ENCODE data around the gene GLIPR2. TPM values are rescaled to one million over a fixed set of nuclear protein-coding genes. Genes with fewer than 3 reads are reported as not detected.

The GLIPR2 gene
- total RNA-seq, 3 donors from 2014 or later, result 5.3 to 7.6 (median 6.1) TPM

DNA sequence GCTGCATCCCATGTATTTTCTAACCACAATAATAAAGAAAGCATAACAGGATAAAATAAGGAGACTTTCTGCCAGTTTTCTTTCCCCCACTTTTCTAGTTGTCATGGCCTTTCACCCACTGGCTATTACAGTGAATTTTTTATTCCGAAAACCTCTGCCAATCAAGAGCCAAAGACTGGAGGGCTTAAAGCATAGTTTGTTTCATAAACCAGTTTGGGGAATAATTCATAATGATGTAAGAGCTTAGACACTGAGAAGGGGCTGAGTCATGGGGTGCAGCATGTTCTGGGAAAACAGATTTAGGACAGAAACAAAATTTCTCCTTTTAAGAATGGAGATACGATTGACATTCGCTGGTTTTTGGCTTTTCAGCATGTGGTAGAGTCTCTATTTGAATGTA is 4.4 kb upstream of the GLIPR2 start:
- Mint-ChIP-seq H3K9me3 (no peaks in the 10 kb centered on the region), H3K36me3 (ENCODE audit: insufficient read depth) (no peaks in the 10 kb centered on the region), H3K27me3 (ENCODE audit: low read depth) (no peaks in the 10 kb centered on the region), H3K4me1 (ENCODE audit: low read depth) (peaks cover 24% of the 10 kb centered on the region), H3K4me3 (no peak overlapping the region)
- no peak for DNase-seq
- no peak for ATAC-seq

DNA sequence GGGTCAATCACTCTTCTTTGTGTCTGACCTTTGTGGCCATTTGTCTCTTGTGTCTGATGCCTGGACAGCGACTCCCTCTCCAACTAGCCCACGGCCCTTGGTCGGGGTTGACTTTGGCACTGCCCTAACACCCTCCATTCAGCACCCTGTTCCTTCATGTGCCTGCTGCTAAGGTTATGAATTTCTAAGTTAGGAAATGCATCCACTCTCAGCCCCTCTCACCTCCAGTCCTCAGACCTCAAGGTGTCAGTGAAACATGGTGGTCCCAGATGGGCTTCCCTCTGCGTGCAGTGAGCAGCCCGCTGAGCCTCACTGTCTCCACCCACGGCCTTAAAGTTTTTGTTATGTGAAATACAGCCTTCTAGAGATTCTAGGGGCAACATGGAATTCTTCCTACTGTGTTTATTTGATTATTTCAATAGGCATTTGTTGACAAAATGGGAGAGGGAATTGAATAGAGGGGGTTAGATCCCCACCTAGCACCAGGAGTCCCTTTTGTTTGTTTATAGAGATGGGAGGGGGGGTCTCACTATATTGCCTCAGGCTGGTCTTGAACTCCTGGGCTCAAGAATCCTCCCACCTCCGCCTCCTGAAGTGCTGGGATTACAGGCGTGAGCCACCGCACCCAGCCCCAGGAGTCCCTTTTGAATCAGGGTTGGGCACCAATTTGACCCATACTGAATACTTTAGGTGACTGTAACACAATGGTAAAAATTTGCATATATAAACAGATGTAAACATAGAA is 1.6 kb upstream of the GLIPR2 start:
- Mint-ChIP-seq H3K4me1 (ENCODE audit: low read depth) (peaks cover 38% of the 10 kb centered on the region), H3K27me3 (ENCODE audit: low read depth) (no peaks in the 10 kb centered on the region), H3K36me3 (ENCODE audit: insufficient read depth) (no peaks in the 10 kb centered on the region), H3K4me3 (peak overlapping the region; percentile 76), H3K9me3 (no peaks in the 10 kb centered on the region)
- ATAC-seq (no peak), DNase-seq (no peak)

DNA sequence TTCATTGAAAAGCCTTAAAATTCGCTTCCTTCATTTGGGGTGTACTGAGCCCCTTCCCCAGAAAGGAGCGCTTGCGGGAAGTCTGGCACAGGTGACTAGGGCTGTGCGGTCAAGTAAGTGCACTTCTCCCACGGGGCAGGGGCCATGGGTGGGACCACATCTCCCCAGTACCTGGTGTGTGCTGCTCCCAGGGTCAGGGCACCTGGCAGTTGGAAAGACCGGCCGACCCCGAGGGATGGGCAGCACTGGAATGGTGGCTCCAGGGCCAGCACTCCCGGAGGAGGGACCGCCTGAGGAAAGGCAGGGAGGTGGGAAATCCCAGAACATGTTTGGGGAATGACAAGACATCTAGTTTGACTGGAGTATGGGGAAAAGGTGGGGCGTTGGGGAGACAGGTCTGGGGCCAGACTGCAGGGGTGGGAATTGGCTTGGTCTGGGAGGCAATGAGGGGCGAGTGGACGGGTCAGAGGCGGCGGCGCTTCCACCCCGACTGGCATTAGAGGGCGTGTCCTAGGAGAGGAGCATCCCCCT is 727 bp upstream of the GLIPR2 start:
- H3K36me3 Mint-ChIP-seq (ENCODE audit: insufficient read depth), result no peaks in the 10 kb centered on the region
- no peaks in the 10 kb centered on the region for H3K9me3 Mint-ChIP-seq
- DNase-seq (no peak), ATAC-seq (no peak)
- H3K4me1 Mint-ChIP-seq (ENCODE audit: low read depth), result peaks cover 47% of the 10 kb centered on the region
- H3K27me3 Mint-ChIP-seq (ENCODE audit: low read depth), result no peaks in the 10 kb centered on the region
- peak overlapping the region; percentile 76 for H3K4me3 Mint-ChIP-seq

DNA sequence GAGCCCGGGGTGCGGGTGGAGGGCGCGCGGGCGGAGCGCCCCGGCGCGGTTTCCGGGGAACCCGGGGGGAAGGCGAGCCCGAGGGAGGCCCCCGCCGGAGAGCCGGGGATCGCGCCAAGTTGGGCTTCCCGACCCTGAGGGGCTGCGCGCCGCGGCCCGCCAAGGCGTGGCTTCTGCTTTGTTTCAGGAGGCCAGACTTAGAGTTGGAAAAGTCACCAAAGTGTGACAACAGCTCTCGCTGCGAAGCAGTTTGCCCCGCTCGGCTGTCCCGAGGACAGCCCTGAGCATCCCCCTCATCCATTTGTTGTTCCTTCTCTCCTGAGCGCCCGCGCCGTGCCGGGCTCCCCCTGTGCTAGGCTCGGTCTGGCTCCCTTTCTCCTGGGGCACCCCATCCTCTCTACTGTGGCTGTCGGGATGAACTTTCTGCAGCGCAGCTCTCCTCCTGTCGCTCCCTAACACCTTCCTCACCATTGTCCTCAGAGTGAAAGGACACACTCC is 410 bp downstream of the GLIPR2 start:
- Mint-ChIP-seq H3K4me3 (peak overlapping the region; percentile 92), H3K4me1 (ENCODE audit: low read depth) (peaks cover 58% of the 10 kb centered on the region), H3K27me3 (ENCODE audit: low read depth) (no peaks in the 10 kb centered on the region), H3K36me3 (ENCODE audit: insufficient read depth) (no peaks in the 10 kb centered on the region), H3K9me3 (no peaks in the 10 kb centered on the region)
- peak; percentile 44 to 49 for ATAC-seq
- no peak for DNase-seq

DNA sequence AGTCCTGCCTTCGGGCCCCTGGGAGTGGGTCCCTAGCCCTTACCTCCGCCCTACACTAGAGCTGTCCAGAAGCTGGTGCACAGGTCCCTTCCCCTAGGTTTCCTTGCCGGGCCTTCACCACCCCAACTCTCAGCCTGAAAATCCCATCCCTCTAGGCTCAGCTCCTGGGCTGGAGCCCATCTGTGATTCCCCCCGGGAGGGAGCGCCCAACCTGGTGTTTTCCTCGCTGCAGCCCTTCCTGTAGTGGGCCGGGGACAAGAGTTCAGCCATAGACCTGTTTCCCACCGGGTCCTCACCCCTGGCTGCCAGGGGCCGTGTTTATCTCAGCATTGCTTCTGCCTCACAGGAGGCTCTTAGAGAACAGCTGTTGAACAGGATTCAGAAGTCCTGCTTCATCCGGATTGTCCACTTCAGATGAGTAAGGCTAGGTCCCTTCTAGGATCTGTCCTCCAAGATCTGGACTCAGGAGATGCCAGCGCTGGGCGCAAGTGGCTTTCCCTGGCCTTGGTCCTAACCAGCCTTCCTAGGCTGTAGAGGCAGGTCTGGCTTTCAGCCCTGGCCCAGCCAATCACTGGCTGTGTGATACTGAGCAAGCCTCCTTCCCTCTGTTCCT is 965 bp downstream of the GLIPR2 start:
- H3K9me3 Mint-ChIP-seq, result no peaks in the 10 kb centered on the region
- DNase-seq (no peak), ATAC-seq (no peak)
- peak overlapping the region; percentile 92 for H3K4me3 Mint-ChIP-seq
- H3K36me3 Mint-ChIP-seq (ENCODE audit: insufficient read depth), result no peaks in the 10 kb centered on the region
- H3K4me1 Mint-ChIP-seq (ENCODE audit: low read depth), result peaks cover 62% of the 10 kb centered on the region
- H3K27me3 Mint-ChIP-seq (ENCODE audit: low read depth), result no peaks in the 10 kb centered on the region

DNA sequence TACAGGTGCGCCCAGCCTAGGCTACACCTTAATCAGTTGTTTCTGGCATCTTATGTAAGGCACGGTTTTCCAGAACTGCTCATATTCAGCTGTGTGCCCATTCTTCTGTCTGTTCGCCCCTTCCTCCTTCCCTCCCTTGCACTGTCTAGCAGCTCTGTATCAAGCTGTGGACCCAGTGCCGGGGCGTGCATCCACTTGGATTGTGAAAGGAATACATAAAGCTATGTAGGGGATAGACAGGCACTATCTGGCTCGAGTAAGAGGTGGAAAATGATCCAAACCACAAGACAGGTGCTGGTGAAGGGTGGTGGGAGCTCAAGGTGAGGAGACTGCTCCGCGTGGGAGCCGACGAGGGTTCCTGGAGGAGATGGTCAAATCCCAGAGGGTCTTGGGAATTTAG is 2.0 kb downstream of the GLIPR2 start:
- H3K27me3 Mint-ChIP-seq (ENCODE audit: low read depth), result no peaks in the 10 kb centered on the region
- ATAC-seq, result no peak
- DNase-seq, result no peak
- peak overlapping the region; percentile 92 for H3K4me3 Mint-ChIP-seq
- no peaks in the 10 kb centered on the region for H3K9me3 Mint-ChIP-seq
- H3K4me1 Mint-ChIP-seq (ENCODE audit: low read depth), result peaks cover 72% of the 10 kb centered on the region
- H3K36me3 Mint-ChIP-seq (ENCODE audit: insufficient read depth), result no peaks in the 10 kb centered on the region

DNA sequence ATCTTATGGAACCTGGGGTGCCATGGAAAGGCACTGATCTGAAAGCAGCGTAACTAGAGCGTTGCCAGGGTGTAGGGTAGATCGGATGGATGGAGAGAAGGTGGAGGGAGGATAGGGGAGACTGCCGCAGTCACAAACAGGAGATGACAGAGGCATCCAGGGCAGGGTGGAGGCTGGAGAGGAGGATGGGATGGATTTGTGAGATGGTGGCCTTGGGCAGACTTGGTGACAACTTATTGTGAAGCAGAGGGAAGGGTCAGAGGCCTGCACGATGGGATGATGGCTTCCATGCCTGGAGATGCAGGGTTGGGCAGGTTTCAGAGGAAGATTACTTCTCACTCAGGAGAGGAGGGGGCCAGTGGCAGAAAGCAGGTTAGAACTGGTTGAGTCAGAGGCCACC is 2.4 kb downstream of the GLIPR2 start:
- H3K27me3 Mint-ChIP-seq (ENCODE audit: low read depth), result no peaks in the 10 kb centered on the region
- H3K4me1 Mint-ChIP-seq (ENCODE audit: low read depth), result peaks cover 76% of the 10 kb centered on the region
- DNase-seq (no peak), ATAC-seq (no peak)
- peak overlapping the region; percentile 7 for H3K4me3 Mint-ChIP-seq
- no peaks in the 10 kb centered on the region for H3K36me3 Mint-ChIP-seq (ENCODE audit: insufficient read depth)
- H3K9me3 Mint-ChIP-seq, result no peaks in the 10 kb centered on the region

DNA sequence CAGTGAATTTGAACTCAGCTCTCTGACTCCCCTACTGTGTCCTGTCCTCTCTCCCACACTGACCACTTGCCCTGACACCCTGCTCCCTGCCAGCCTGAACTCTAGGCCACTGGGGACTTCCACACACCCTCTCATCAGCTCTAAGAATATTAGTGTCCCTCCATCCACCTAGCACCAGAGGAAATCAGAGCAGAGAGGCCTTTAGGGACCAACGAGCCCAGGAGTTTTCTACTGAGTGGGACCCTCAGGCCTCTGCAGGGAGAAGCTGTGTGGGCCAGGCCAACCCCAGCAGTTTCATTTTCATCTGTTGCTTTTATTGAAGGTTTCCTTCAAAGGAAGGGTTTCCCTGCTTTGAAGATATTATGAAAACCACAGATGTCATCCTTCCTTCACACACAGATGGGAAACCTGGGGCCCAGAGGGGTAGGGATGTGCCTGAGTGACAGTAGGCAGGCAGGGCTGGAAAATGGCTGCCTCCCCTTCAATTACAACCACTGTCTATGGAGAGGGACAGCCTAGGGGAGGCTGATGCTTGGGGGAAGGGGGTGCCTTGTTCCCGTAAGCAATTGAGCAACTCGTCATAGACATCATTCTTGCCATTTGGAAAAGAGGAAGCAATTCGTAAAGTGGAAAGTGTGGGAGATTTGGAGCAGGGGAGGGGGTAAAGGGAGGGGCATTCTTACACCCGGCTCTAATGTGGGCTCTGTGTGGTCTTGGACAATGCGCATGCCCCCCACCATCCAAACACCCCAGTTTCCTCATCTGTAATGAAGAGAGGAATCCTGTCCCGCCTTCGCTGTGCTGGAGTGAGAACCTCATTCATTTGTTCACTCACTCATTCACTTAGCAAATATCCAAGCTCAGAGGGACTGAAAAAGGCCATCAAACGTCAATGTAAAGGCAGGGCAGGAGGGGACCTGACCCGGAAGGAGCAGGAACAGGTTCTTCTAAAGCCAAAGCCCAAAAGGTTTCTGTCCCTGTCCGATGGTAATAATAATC is 3.9 kb downstream of the GLIPR2 start:
- H3K4me1 Mint-ChIP-seq (ENCODE audit: low read depth), result peaks cover 90% of the 10 kb centered on the region
- no peaks in the 10 kb centered on the region for H3K27me3 Mint-ChIP-seq (ENCODE audit: low read depth)
- peak overlapping the region; percentile 55 for H3K4me3 Mint-ChIP-seq
- ATAC-seq (no peak), DNase-seq (no peak)
- peaks cover 1% of the 10 kb centered on the region for H3K36me3 Mint-ChIP-seq (ENCODE audit: insufficient read depth)
- peaks cover 2% of the 10 kb centered on the region for H3K9me3 Mint-ChIP-seq

DNA sequence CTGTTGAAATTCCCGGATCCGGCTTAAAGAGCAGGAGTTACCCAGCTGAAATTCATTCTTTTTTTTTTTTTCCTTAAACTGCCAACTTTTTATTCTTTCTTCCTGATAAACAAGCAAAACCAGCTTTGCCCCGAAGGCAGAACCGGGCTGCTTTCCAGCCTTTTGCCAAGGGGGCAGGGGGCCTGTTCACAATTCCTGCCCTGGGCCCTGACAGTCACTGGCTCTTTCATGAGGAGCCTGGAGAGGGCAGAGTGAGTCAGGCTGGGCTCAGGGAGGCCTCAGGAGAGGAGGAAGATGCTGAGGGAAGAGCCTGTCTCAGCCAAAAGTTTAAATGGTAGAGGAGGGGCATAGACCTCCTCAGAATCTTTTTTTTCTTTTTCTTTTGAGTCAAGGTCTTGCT is 4.8 kb downstream of the GLIPR2 start:
- H3K36me3 Mint-ChIP-seq (ENCODE audit: insufficient read depth), result peaks cover 10% of the 10 kb centered on the region
- H3K4me1 Mint-ChIP-seq (ENCODE audit: low read depth), result peaks cover 94% of the 10 kb centered on the region
- H3K4me3 Mint-ChIP-seq, result peak overlapping the region; percentile 19
- ATAC-seq (no peak), DNase-seq (no peak)
- H3K27me3 Mint-ChIP-seq (ENCODE audit: low read depth), result no peaks in the 10 kb centered on the region
- H3K9me3 Mint-ChIP-seq, result peaks cover 11% of the 10 kb centered on the region

DNA sequence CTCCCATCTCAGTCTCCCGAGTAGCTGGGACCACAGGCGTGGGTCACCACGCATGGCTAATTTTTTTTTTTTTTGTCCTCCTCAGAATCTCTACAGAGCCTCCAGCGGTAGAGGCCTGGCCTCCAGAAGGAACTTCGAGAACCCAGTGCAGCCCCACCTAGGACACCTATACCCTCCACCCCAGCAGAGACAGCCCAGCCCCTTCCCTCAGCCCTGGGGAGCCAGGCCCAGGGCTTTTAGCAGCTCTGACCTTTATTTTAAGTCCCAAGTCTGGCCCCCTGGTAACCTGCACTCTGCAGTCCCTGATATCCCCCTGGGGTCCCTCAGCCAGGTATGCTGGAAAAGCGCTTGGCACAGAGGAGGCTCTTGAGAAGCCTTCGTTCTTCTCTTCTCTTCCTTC is 5.2 kb downstream of the GLIPR2 start:
- no peak for ATAC-seq
- no peak for DNase-seq
- peaks cover 12% of the 10 kb centered on the region for H3K36me3 Mint-ChIP-seq (ENCODE audit: insufficient read depth)
- H3K9me3 Mint-ChIP-seq, result peaks cover 12% of the 10 kb centered on the region
- peak overlapping the region; percentile 48 for H3K4me3 Mint-ChIP-seq
- H3K4me1 Mint-ChIP-seq (ENCODE audit: low read depth), result peaks cover 95% of the 10 kb centered on the region
- no peaks in the 10 kb centered on the region for H3K27me3 Mint-ChIP-seq (ENCODE audit: low read depth)

DNA sequence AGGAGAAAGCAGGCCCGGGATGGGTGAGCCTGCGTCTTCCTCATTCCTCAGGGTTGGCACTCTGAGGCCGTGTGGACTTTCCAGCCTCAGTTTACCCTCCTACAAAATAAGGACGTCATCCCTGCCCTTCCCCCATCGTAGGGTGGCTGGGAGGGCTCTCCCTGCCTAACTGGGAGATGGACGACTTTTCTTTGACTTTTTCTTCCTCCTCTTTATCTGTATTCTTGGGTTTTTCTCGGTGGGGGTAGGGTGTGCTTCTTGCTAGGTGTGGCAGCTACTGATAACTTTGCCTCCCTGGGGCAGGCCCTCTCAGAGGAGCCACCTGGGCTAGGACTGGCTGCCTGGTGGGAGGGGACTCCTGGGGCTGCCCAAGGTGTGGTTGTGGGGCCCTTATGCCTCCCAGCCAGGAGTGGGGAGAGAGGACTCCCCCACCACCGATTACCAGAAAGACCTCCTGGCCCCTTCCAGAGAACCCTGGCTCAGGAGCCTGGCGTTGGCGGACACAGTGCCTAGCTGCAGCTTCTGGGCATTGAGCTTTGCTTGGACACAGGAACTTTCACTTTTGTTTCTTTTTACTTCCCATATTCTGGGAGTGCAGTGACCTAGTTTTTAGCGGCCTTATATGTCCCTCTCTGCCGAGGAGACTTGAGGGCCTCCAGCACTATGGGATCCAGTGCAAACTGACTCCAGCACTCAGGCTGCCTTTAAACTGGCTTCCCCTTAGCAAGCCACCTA is 6.1 kb downstream of the GLIPR2 start:
- DNase-seq (no peak), ATAC-seq (peak; percentile 8 to 16)
- no peaks in the 10 kb centered on the region for H3K27me3 Mint-ChIP-seq (ENCODE audit: low read depth)
- H3K36me3 Mint-ChIP-seq (ENCODE audit: insufficient read depth), result peaks cover 16% of the 10 kb centered on the region
- peaks cover 96% of the 10 kb centered on the region for H3K4me1 Mint-ChIP-seq (ENCODE audit: low read depth)
- H3K4me3 Mint-ChIP-seq, result peak overlapping the region; percentile 75
- H3K9me3 Mint-ChIP-seq, result peaks cover 12% of the 10 kb centered on the region

DNA sequence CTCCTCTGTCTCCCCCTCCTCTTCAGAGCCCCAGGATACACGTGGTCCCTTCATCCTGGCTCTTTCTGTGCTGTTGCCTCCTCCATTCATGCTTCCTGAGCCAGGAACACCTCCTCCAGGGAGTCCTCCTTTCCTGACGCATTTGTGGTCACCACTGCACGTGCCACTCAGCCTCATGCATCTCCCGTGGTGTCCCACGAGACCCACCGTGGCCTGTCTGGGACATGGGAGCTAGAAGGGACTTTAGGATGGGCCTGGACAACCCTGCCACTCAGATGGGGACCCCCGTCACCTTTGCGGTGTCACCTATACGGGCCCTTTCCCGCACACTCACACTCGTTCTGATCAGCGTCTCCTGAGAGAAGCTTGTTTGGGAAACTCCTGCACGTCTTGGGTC is 6.7 kb downstream of the GLIPR2 start:
- ATAC-seq, result no peak
- H3K4me1 Mint-ChIP-seq (ENCODE audit: low read depth), result peaks cover 96% of the 10 kb centered on the region
- H3K36me3 Mint-ChIP-seq (ENCODE audit: insufficient read depth), result peaks cover 16% of the 10 kb centered on the region
- H3K4me3 Mint-ChIP-seq, result peak overlapping the region; percentile 75
- no peak for DNase-seq
- peaks cover 12% of the 10 kb centered on the region for H3K9me3 Mint-ChIP-seq
- H3K27me3 Mint-ChIP-seq (ENCODE audit: low read depth), result no peaks in the 10 kb centered on the region

DNA sequence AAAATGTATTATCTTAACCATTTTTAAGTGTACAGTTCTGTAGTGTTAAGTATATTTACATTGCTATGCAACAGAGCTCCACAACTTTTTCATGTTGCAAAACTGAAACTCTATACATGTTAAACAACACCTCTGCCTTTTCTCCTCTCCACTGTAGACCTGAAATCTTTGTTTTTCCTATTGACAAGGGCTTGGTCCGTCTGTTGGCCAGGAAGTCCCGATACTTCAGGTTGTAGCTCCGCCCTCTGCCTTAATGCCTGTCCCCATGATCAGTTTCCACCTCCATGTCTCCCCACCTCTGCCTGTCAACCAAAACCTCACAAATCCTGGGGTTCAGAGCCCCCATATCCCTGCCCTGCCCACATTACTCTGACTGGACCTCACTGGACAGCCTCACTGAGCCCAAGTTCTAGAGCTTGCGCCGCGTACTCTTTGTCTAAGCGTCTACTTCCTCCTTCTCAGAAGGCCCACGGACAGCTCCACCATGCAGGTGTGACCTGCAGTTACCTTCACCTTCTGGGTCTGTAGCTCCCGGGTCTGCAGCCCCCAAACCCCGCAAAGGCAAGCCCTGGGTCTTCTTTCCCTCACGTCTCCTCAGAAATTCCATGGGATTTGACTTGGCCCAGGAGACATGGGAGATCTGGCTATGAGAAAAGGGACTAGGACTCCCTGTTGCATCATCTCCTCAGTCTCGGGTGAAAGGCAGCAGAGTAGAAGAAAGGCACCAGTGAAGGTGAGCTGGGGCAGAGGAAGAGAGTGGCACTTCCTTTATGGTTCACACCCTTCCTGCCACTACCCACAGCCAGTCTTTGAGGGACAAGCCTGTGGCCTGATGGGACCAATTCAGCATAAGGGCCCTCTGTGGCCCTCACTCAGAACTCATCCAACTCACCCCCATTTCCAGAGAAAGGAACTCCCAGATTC is 8.0 kb downstream of the GLIPR2 start:
- H3K4me3 Mint-ChIP-seq, result peak overlapping the region; percentile 75
- H3K36me3 Mint-ChIP-seq (ENCODE audit: insufficient read depth), result peaks cover 16% of the 10 kb centered on the region
- no peaks in the 10 kb centered on the region for H3K27me3 Mint-ChIP-seq (ENCODE audit: low read depth)
- peak; percentile 13 to 24 for ATAC-seq
- no peak for DNase-seq
- H3K4me1 Mint-ChIP-seq (ENCODE audit: low read depth), result peaks cover 92% of the 10 kb centered on the region
- H3K9me3 Mint-ChIP-seq, result peaks cover 12% of the 10 kb centered on the region
